WTC11 (cell line): ENCODE data around the gene POFUT2. TPM values are rescaled to one million over a fixed set of nuclear protein-coding genes. Genes with fewer than 3 reads are reported as not detected.

ENCODE experiments used
- ATAC-seq: fragments of 200-7000 bp; cut with Tn5 transposase; 2 replicates; pipeline ENCODE4 v1.10.0; 2021; ENCODE audit warnings: mild to moderate bottlenecking, moderate library complexity
- CTCF ChIA-PET: fragments of 300-600 bp; sonication (Branson Sonifier 250); formaldehyde crosslinking; loops from one replicate; lab custom pipeline; 2021; ENCODE audit warnings: antibody characterized with exemption; lab: Charles Lee
- POLR2A ChIA-PET: fragments of 350-600 bp; sonication (Branson Sonifier 250); formaldehyde crosslinking; loops from one replicate; lab custom pipeline; 2021; ENCODE audit warnings: antibody characterized with exemption; lab: Charles Lee
- DNase-seq: peaks from one replicate; pipeline ENCODE4 v3.0.0; 2021; ENCODE audit warnings: low spot score
- H3K27ac Mint-ChIP-seq: 2 replicates; pipeline ENCODE4 v1.8.0; 2021; ENCODE audit warnings: mixed read lengths
- H3K27me3 Mint-ChIP-seq: 2 replicates; pipeline ENCODE4 v1.8.0; 2021; ENCODE audit warnings: low read depth, mild to moderate bottlenecking, moderate library complexity, mixed read lengths
- H3K36me3 Mint-ChIP-seq: 2 replicates; pipeline ENCODE4 v1.8.0; 2021; ENCODE audit warnings: mixed read lengths
- H3K4me1 Mint-ChIP-seq: 2 replicates; pipeline ENCODE4 v1.8.0; 2022; ENCODE audit warnings: mixed read lengths
- H3K4me3 Mint-ChIP-seq: 2 replicates; pipeline ENCODE4 v1.8.0; 2021; ENCODE audit warnings: mild to moderate bottlenecking, moderate library complexity, mixed read lengths
- H3K9me3 Mint-ChIP-seq: 2 replicates; pipeline ENCODE4 v1.8.0; 2021; ENCODE audit warnings: mixed read lengths
- CREM ChIP-seq: sonication (generic); formaldehyde crosslinking; IDR thresholded peaks from 2 replicates; pipeline ENCODE4 v1.8.1; 2022; ENCODE audit warnings: mild to moderate bottlenecking, missing genetic modification reagents, moderate library complexity
- GABPB1 ChIP-seq: sonication (generic); formaldehyde crosslinking; IDR thresholded peaks from 2 replicates; pipeline ENCODE4 v1.8.1; 2023; ENCODE audit warnings: mild to moderate bottlenecking, missing genetic modification reagents
- NR2C2 ChIP-seq: sonication (generic); formaldehyde crosslinking; IDR thresholded peaks from 2 replicates; pipeline ENCODE4 v1.8.0; 2022; ENCODE audit warnings: mild to moderate bottlenecking, missing genetic modification reagents
- SMAD4 ChIP-seq: sonication (generic); formaldehyde crosslinking; IDR thresholded peaks from 2 replicates; pipeline ENCODE4 v1.8.0; 2022; ENCODE audit warnings: mild to moderate bottlenecking, missing genetic modification reagents
- TEAD4 ChIP-seq: sonication (generic); formaldehyde crosslinking; IDR thresholded peaks from 2 replicates; pipeline ENCODE4 v1.8.0; 2022; ENCODE audit warnings: mild to moderate bottlenecking, missing genetic modification reagents
- ZNF138 ChIP-seq: sonication (generic); formaldehyde crosslinking; conservative IDR thresholded peaks from 2 replicates; pipeline ENCODE4 v1.8.1; 2022; ENCODE audit warnings: mild to moderate bottlenecking, moderate library complexity, missing genetic modification reagents
- ZNF396 ChIP-seq: fragments of 250-450 bp; sonication (Bioruptor Pico); IDR thresholded peaks from 2 replicates; pipeline ENCODE4 v1.8.0; 2021; ENCODE audit warnings: mild to moderate bottlenecking, moderate library complexity, borderline replicate concordance
- total RNA-seq: library from RNA; stranded (reverse); gene quantifications from 3 replicates; pipeline ENCODE4 v1.2.3, GENCODE V29; 2021
- TF ChIP-seq, protein P1 (sequence below): sonication (generic); formaldehyde crosslinking; IDR thresholded peaks from 2 replicates; pipeline ENCODE4 v1.8.1; 2022; ENCODE audit warnings: low read depth, missing genetic modification reagents, borderline replicate concordance
- TF ChIP-seq, protein P2 (sequence below): sonication (generic); formaldehyde crosslinking; IDR thresholded peaks from 2 replicates; pipeline ENCODE4 v1.8.0; 2022; ENCODE audit warnings: mild to moderate bottlenecking, missing genetic modification reagents
- TF ChIP-seq, protein P3 (sequence below): fragments of 250-450 bp; sonication (Bioruptor Pico); IDR thresholded peaks from 2 replicates; pipeline ENCODE4 v1.9.0; 2021; ENCODE audit warnings: mild to moderate bottlenecking
- TF ChIP-seq, protein P4 (sequence below): sonication (generic); formaldehyde crosslinking; IDR thresholded peaks from 2 replicates; pipeline ENCODE4 v1.8.0; 2022; ENCODE audit warnings: missing genetic modification reagents
- TF ChIP-seq, protein P5 (sequence below): sonication (generic); formaldehyde crosslinking; IDR thresholded peaks from 2 replicates; pipeline ENCODE4 v1.8.1; 2023; ENCODE audit warnings: mild to moderate bottlenecking, missing genetic modification reagents
- TF ChIP-seq, protein P6 (sequence below): fragments of 250-450 bp; sonication (Bioruptor Pico); IDR thresholded peaks from 2 replicates; pipeline ENCODE4 v1.9.0; 2021; ENCODE audit warnings: mild to moderate bottlenecking
- TF ChIP-seq, protein P7 (sequence below): fragments of 250-450 bp; sonication (Bioruptor Pico); IDR thresholded peaks from 2 replicates; pipeline ENCODE4 v2.1.2; 2022; ENCODE audit warnings: mild to moderate bottlenecking, moderate library complexity

The POFUT2 gene
- total RNA-seq, 1 experiment from 2014 or later, result 39.7 TPM

DNA sequence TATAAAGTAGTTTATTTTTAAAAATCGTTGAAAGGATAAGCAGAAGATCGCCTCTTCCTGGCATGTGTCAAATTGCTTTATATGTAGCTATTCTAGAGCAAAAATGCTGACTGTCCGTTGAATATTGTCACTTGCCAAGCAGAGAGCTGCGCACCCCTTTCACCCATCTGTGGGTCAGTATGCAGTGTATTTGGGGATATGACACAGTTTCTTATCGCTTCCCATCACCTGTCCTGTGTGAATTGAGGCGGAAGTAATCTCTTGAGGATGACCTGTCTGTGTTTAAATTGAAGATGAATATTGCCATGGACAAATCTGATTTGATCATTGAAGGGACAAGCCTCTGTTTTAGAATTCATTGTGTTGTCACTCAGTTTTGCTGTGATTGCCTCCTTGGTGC, 52.2 kb downstream of the POFUT2 start:
- Mint-ChIP-seq H3K9me3 (peaks cover 20% of the 10 kb centered on the region), H3K4me3 (no peak overlapping the region), H3K4me1 (no peaks in the 10 kb centered on the region), H3K27me3 (no peaks in the 10 kb centered on the region; the same call in 1 of the 2 replicates), H3K27ac (no peak overlapping the region), H3K36me3 (peaks cover 3% of the 10 kb centered on the region; the same call in 1 of the 2 replicates)
- DNase-seq (no peak), ATAC-seq (no peak)
- no peak for TF ChIP-seq SMAD4
- ChIA-PET CTCF (no interaction called here), POLR2A (no interaction called here)

DNA sequence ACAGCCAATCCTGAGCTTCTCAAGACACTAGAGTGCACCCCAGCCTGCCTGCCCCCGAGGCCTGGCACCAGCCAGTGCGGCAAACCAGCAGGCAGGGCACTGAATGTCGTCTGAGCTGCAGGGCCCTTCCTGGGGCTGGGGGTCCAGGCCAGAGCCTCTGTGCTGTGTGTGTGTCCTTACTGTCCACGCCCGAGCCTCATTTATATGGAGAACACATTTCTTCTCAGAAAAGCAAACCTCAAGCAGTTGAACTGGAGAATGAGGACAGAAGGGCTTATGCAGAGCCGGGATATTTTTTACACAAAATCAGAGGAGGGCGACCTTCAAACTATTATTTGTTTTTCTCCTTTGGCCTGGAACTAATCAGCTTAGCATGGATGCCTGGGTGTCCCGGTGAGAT, 52.7 kb downstream of the POFUT2 start:
- Mint-ChIP-seq H3K4me1 (no peaks in the 10 kb centered on the region), H3K4me3 (no peak overlapping the region), H3K27ac (no peak overlapping the region), H3K36me3 (peaks cover 3% of the 10 kb centered on the region; the same call in 1 of the 2 replicates), H3K9me3 (peaks cover 20% of the 10 kb centered on the region), H3K27me3 (no peaks in the 10 kb centered on the region; the same call in 1 of the 2 replicates)
- ATAC-seq, result no peak
- DNase-seq, result no peak
- TF ChIP-seq, protein P1, sequence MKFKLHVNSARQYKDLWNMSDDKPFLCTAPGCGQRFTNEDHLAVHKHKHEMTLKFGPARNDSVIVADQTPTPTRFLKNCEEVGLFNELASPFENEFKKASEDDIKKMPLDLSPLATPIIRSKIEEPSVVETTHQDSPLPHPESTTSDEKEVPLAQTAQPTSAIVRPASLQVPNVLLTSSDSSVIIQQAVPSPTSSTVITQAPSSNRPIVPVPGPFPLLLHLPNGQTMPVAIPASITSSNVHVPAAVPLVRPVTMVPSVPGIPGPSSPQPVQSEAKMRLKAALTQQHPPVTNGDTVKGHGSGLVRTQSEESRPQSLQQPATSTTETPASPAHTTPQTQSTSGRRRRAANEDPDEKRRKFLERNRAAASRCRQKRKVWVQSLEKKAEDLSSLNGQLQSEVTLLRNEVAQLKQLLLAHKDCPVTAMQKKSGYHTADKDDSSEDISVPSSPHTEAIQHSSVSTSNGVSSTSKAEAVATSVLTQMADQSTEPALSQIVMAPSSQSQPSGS, result no peak
- TF ChIP-seq, protein P2, sequence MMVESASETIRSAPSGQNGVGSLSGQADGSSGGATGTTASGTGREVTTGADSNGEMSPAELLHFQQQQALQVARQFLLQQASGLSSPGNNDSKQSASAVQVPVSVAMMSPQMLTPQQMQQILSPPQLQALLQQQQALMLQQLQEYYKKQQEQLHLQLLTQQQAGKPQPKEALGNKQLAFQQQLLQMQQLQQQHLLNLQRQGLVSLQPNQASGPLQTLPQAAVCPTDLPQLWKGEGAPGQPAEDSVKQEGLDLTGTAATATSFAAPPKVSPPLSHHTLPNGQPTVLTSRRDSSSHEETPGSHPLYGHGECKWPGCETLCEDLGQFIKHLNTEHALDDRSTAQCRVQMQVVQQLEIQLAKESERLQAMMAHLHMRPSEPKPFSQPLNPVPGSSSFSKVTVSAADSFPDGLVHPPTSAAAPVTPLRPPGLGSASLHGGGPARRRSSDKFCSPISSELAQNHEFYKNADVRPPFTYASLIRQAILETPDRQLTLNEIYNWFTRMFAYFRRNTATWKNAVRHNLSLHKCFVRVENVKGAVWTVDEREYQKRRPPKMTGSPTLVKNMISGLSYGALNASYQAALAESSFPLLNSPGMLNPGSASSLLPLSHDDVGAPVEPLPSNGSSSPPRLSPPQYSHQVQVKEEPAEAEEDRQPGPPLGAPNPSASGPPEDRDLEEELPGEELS (CRISPR knock-in tag), result no peak
- TF ChIP-seq ZNF396 (CRISPR knock-in tag), result no peak
- TF ChIP-seq, protein P3, sequence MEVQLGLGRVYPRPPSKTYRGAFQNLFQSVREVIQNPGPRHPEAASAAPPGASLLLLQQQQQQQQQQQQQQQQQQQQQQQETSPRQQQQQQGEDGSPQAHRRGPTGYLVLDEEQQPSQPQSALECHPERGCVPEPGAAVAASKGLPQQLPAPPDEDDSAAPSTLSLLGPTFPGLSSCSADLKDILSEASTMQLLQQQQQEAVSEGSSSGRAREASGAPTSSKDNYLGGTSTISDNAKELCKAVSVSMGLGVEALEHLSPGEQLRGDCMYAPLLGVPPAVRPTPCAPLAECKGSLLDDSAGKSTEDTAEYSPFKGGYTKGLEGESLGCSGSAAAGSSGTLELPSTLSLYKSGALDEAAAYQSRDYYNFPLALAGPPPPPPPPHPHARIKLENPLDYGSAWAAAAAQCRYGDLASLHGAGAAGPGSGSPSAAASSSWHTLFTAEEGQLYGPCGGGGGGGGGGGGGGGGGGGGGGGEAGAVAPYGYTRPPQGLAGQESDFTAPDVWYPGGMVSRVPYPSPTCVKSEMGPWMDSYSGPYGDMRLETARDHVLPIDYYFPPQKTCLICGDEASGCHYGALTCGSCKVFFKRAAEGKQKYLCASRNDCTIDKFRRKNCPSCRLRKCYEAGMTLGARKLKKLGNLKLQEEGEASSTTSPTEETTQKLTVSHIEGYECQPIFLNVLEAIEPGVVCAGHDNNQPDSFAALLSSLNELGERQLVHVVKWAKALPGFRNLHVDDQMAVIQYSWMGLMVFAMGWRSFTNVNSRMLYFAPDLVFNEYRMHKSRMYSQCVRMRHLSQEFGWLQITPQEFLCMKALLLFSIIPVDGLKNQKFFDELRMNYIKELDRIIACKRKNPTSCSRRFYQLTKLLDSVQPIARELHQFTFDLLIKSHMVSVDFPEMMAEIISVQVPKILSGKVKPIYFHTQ (CRISPR knock-in tag), result no peak
- TF ChIP-seq, protein P4, sequence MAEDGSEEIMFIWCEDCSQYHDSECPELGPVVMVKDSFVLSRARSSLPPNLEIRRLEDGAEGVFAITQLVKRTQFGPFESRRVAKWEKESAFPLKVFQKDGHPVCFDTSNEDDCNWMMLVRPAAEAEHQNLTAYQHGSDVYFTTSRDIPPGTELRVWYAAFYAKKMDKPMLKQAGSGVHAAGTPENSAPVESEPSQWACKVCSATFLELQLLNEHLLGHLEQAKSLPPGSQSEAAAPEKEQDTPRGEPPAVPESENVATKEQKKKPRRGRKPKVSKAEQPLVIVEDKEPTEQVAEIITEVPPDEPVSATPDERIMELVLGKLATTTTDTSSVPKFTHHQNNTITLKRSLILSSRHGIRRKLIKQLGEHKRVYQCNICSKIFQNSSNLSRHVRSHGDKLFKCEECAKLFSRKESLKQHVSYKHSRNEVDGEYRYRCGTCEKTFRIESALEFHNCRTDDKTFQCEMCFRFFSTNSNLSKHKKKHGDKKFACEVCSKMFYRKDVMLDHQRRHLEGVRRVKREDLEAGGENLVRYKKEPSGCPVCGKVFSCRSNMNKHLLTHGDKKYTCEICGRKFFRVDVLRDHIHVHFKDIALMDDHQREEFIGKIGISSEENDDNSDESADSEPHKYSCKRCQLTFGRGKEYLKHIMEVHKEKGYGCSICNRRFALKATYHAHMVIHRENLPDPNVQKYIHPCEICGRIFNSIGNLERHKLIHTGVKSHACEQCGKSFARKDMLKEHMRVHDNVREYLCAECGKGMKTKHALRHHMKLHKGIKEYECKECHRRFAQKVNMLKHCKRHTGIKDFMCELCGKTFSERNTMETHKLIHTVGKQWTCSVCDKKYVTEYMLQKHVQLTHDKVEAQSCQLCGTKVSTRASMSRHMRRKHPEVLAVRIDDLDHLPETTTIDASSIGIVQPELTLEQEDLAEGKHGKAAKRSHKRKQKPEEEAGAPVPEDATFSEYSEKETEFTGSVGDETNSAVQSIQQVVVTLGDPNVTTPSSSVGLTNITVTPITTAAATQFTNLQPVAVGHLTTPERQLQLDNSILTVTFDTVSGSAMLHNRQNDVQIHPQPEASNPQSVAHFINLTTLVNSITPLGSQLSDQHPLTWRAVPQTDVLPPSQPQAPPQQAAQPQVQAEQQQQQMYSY (CRISPR knock-in tag), result no peak
- TF ChIP-seq ZNF138 (CRISPR knock-in tag), result no peak
- ChIA-PET CTCF (interaction anchor here (0.6 to 1.9 kb wide), 2 partner anchors 42 to 97 kb away, joined by 3 to 8 read pairs; no protein-coding TSS in a partner anchor), POLR2A (no interaction called here)

DNA sequence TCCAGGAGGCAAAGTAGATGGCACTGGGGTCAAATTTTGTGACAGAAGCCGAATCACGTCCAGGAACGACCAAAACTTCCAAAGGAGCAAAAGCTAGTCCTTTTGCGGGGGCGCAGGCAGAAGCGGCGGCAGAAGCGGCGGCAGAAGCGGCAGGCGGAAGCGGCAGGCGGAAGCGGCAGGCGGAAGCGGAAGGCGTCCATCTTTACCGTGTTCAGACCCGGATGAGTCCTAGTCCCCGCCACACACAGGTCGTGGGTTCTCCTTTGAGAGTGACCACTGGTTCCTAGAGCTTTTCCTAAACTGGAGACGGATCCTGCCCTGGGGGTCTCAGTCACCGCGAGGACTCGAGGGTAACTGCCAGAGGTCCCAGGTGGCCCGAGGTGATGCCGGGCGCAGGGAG, 53.6 kb downstream of the POFUT2 start:
- Mint-ChIP-seq H3K4me3 (no peak overlapping the region), H3K36me3 (peaks cover 3% of the 10 kb centered on the region; the same call in 1 of the 2 replicates), H3K9me3 (peaks cover 20% of the 10 kb centered on the region), H3K27ac (no peak overlapping the region), H3K4me1 (no peaks in the 10 kb centered on the region), H3K27me3 (no peaks in the 10 kb centered on the region; the same call in 1 of the 2 replicates)
- CTCF ChIA-PET, result interaction anchor here (1.9 kb wide), 1 partner anchor 96 kb away, joined by 8 read pairs; no protein-coding TSS in a partner anchor
- ATAC-seq, result no peak
- DNase-seq, result no peak
- POLR2A ChIA-PET, result no interaction called here
- TF ChIP-seq TEAD4 (CRISPR knock-in tag) (no peak), CREM (CRISPR knock-in tag) (no peak), GABPB1 (CRISPR knock-in tag) (no peak), NR2C2 (CRISPR knock-in tag) (no peak)
- TF ChIP-seq, protein P5, sequence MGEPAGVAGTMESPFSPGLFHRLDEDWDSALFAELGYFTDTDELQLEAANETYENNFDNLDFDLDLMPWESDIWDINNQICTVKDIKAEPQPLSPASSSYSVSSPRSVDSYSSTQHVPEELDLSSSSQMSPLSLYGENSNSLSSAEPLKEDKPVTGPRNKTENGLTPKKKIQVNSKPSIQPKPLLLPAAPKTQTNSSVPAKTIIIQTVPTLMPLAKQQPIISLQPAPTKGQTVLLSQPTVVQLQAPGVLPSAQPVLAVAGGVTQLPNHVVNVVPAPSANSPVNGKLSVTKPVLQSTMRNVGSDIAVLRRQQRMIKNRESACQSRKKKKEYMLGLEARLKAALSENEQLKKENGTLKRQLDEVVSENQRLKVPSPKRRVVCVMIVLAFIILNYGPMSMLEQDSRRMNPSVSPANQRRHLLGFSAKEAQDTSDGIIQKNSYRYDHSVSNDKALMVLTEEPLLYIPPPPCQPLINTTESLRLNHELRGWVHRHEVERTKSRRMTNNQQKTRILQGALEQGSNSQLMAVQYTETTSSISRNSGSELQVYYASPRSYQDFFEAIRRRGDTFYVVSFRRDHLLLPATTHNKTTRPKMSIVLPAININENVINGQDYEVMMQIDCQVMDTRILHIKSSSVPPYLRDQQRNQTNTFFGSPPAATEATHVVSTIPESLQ (CRISPR knock-in tag), result no peak
- TF ChIP-seq, protein P6, sequence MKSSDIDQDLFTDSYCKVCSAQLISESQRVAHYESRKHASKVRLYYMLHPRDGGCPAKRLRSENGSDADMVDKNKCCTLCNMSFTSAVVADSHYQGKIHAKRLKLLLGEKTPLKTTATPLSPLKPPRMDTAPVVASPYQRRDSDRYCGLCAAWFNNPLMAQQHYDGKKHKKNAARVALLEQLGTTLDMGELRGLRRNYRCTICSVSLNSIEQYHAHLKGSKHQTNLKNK (CRISPR knock-in tag), result no peak
- TF ChIP-seq, protein P7, sequence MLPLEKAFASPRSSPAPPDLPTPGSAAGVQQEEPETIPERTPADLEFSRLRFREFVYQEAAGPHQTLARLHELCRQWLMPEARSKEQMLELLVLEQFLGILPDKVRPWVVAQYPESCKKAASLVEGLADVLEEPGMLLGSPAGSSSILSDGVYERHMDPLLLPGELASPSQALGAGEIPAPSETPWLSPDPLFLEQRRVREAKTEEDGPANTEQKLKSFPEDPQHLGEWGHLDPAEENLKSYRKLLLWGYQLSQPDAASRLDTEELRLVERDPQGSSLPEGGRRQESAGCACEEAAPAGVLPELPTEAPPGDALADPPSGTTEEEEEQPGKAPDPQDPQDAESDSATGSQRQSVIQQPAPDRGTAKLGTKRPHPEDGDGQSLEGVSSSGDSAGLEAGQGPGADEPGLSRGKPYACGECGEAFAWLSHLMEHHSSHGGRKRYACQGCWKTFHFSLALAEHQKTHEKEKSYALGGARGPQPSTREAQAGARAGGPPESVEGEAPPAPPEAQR (CRISPR knock-in tag), result no peak
